Activated CD4-positive, alpha-beta T cell treated with anti-CD3 and anti-CD28 coated beads for 1 hour (primary cell): ENCODE data around the gene TNFRSF9.
A peak's percentile ranks its signal among the peaks of the same experiment; 100 is the strongest.
"Not testable (repeated sequence)": the region's sequence is repeated elsewhere in the genome, so short reads cannot be mapped to it uniquely, and the experiment has no call there.

Experiments
- DNase-seq: peaks from one replicate; pipeline ENCODE4 v3.0.0-alpha.2; 2020

TNFRSF9 gene

GRCh38 chr1:7940745-7941436 lies at the start of gene TNFRSF9:
TNFRSF9 (minus strand) TSS chr1:7940839; CDS start chr1:7939994, 845 bp downstream.
- peak; percentile 43 for DNase-seq

- no peak for DNase-seq
These were observed 49.3 kb upstream of the TNFRSF9 start for GRCh38 chr1:7989762-7990428.

GRCh38 chr1:7988576-7988975 lies 47.9 kb upstream of the TNFRSF9 start:
- no peak for DNase-seq

GRCh38 chr1:7987528-7987927 lies 46.9 kb upstream of the TNFRSF9 start:
- DNase-seq, result no peak

GRCh38 chr1:7985851-7986612 lies 45.4 kb upstream of the TNFRSF9 start:
- DNase-seq, result no peak

- no peak for DNase-seq
These were observed 44.2 kb upstream of the TNFRSF9 start for GRCh38 chr1:7984811-7985210.

- no peak for DNase-seq
These were observed 42.6 kb upstream of the TNFRSF9 start for GRCh38 chr1:7983086-7983778.

GRCh38 chr1:7980984-7981383 lies 40.3 kb upstream of the TNFRSF9 start:
- DNase-seq, result no peak

- DNase-seq, result no peak
These were observed 34.7 kb upstream of the TNFRSF9 start for GRCh38 chr1:7975212-7975865.

GRCh38 chr1:7973086-7973485 lies 32.4 kb upstream of the TNFRSF9 start:
- no peak for DNase-seq

- DNase-seq, result no peak
These were observed 31.6 kb upstream of the TNFRSF9 start for GRCh38 chr1:7972285-7972684.

- DNase-seq, result no peak
These were observed 30.4 kb upstream of the TNFRSF9 start for GRCh38 chr1:7971024-7971423.

- no peak for DNase-seq
These were observed 29.6 kb upstream of the TNFRSF9 start for GRCh38 chr1:7970246-7970645.

- no peak for DNase-seq
These were observed 27.0 kb upstream of the TNFRSF9 start for GRCh38 chr1:7967651-7968050.

- no peak for DNase-seq
These were observed 26.6 kb upstream of the TNFRSF9 start for GRCh38 chr1:7967196-7967595.

GRCh38 chr1:7964476-7964875 lies 23.8 kb upstream of the TNFRSF9 start:
- DNase-seq, result no peak

- DNase-seq, result not testable (repeated sequence)
These were observed 23.2 kb upstream of the TNFRSF9 start for GRCh38 chr1:7963841-7964240.

- DNase-seq, result not testable (repeated sequence)
These were observed 22.7 kb upstream of the TNFRSF9 start for GRCh38 chr1:7963378-7963730.

- no peak for DNase-seq
These were observed 22.2 kb upstream of the TNFRSF9 start for GRCh38 chr1:7962636-7963377.

- DNase-seq, result no peak
These were observed 21.3 kb upstream of the TNFRSF9 start for GRCh38 chr1:7962014-7962335.

GRCh38 chr1:7961216-7962013 lies 20.8 kb upstream of the TNFRSF9 start, which contains the start of gene PARK7:
PARK7 (plus strand) TSS chr1:7961711; CDS start chr1:7962786, 1,075 bp downstream.
- peak; percentile 100 for DNase-seq
